HG02870 (cell line): Measurements from ENCODE around the gene LTK.

Source experiments
- ATAC-seq: cut with Tn5 transposase; IDR thresholded peaks from one replicate; pipeline ENCODE4 v1.9.1; 2021; ENCODE audit warnings: mild to moderate bottlenecking, moderate library complexity; ENCODE audit not compliant: unreplicated experiment

The LTK gene

DNA sequence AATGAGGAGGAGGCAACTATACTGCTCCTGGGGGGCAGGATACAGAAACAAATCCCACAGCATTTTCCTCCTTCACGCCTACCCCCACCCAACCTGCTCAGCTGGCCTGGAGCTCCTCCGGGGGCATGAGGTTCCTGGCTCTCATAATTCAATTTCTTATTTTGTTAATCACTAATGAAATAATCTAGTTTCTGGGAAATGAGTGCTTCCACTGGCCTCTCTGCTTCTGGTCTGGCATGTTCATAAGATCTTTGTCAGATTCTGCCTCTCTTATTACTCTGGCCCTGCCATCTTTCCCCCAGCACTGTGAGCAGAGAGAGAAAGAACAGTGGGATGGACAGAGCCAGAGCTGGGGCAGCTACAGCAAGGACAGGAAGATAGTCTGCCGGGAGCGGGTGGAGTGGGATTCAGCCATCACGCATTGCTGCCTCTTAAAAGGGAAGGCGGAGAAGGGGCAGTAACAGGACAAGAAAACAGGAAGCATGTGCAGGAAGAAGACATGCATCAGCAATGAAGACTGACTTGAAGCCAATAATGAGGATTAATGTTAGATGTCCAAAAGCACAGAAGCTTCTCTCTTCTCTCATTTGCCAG lies 16.8 kb upstream of the LTK start:
- ATAC-seq = no peak

DNA sequence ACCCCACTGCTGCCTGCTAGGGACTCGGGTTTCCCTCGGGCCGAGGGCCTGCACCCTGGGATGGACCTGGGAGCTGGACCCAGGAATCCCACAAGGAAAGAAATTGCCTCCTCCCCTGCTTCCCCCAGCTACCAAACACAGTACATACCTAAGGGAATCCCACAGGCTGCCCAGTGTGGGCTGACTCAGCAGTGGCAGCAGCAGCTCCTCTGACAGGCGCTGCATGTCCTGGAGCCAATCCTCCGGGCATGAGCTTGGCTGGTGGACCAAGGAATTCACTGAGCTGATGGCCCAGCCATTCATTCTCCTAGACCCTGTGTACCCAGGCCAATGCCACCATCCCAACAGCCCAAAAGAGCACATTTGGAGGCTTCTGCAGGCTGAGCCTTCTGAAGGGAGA lies 9.5 kb upstream of the LTK start:
- no peak for ATAC-seq

DNA sequence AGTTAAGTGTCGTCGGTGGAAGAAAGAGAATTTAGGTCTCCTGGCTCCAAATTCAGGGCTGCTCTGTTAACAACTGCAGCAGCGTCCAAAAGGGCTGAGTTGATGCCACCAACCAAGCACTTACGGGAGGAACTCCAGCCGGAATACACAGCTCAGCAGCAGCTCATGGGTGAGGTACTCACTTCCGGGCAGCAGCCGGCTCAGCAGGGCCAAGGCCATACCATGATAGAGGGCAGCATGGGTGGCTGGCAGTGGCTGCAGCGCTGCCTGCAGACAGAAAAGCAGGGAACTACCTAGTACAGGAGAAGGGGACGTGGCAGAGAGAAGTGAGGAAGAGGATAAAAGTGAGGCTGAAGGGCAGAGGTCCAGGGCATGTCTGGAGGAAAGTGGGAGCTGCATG lies 8.0 kb upstream of the LTK start:
- ATAC-seq = no peak

DNA sequence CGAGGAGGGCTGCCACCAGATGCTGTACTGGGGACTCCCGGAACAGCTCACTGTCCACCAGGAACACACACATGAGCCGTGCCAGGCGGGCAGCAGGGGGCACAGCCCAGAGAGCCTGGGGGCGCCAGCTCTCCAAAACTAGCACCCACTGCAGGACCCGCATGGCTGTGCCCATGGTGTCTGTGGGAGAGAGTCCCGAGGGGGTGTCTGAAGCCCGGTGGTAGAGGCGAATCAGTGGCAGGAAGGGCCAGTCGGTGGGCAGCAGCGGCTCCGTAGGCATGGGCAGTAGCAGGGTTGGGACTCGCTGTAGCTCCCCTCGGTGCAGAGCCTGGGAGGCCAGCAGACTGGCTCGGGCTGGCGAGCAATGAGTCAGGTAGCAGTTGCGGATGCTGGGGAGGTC lies 7.0 kb upstream of the LTK start:
- ATAC-seq = no peak

DNA sequence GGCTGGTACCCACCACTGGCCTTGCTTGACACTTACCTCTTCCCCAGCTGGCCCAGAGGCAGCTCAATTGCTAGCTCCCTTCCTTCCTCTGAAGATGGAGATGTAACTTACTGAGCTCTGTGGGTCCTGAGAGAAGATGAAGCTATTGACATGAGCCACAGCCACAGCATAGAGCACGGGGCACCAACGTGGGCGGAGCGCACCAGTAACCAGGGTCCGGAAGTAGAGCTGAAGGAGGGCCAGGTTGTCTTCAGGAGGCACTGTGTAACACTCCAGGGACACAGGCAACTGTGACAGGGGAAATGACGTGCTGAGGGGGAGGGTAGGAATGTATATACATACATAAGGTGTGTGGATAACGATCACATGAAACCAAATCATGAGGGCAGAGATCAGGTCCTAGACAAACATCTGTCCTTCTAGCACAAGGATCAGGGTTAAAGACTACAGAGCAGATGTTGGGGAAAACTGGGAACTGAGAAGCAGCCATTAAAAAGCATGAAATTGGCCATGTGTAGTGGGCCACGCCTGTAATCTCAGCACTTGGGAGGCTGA lies 4.3 kb upstream of the LTK start:
- ATAC-seq = no peak

DNA sequence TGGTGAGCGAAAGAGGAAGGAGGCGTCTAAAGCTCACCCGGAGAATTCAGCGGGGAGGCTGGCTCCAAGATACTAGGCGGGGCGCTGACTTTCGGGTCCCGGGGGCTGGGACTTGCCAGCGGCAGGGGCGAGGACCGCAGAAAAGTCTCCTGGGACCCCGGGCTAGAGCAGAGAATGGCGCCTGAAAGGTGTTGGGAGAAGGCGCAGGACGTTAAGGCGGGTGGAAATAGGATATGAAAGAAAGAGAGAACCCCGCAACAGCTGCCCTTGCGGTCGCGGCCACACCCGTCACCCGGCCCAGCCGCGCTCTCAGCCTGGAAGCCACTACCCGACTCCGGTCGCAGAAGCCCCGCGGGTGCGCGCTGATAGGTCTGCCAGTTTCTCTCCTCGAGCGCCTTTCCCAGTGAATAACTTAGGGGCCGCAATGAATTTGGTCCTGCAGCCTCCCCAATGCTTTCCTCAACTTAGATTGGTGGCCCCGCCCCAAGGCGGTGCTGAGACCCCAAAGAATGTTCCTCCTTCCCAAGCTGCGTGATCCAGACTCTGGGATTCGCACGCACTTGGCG lies 604 bp downstream of the LTK start:
- no peak for ATAC-seq

DNA sequence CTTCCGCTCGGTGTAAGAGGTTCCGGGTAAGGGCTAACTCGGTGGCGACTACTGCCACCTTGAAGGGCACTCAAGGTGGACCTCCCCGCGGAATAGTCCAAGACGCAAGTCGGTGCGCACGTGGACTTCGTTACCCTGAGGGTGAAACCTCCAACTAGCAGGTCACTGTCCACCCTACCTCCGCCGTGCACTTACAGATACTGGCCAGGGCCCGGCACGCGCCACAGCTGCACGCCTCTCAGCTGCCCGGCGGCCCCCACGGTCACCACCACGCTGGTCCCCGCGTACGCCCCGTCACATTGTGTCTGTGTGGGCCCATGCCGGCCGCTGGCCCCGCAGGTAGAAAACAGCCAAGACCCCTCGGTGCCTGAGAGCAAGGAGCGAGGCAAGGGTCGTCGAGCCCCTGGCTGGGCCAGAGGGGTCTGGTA lies 1.1 kb downstream of the LTK start:
- ATAC-seq = no peak

DNA sequence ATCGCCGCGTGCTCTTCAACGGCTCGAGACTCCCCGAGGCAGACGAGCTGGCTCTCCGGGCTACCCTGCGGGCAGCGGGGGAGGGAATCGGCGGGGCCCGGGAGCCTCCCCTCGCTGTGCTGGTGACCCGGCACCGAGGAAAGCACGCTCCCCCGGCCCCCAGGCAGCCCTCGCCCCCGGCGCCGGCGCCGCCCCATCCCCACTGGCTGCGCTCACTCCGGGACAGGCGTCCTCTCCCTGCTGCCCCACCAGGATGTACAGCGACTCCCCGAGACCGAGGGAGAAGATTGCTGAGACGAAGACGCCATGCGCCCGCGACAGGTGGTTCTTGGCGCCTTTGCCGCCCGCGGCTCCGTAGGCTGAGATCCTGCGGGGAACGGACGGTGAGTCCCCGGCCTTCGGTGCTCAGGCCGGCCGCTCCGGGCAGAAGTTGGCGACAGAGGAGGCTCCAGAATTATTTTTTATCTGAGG lies 1.7 kb downstream of the LTK start:
- ATAC-seq = no peak

DNA sequence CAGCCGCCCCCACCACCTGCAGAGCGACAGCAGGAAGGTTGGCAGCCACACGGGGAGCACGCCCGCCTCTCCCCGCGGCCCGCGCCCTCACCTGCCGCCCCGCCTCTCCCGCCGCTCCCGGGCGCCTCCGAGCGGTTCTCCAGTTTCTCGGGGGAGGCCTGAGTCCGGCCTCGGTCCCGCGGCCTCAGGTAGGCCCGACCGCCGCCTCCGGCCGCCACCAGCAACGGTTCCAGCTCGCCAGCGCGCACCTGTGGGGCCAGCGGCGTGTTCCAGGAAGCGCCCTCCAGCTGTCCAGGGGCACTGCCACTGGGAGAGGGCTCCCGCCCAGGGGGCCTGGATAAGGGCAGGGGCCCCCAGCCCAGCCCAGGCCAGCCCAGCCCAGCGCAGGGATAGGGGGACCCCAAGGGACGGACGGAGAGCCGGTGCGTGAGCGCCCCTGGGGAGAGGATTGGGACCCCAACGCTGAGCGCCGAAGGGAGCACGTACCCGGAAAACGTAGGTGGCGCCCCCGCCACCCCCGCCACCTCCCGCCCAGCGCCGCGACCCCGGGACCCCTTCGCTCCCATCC lies 2.2 kb downstream of the LTK start:
- ATAC-seq = no peak

DNA sequence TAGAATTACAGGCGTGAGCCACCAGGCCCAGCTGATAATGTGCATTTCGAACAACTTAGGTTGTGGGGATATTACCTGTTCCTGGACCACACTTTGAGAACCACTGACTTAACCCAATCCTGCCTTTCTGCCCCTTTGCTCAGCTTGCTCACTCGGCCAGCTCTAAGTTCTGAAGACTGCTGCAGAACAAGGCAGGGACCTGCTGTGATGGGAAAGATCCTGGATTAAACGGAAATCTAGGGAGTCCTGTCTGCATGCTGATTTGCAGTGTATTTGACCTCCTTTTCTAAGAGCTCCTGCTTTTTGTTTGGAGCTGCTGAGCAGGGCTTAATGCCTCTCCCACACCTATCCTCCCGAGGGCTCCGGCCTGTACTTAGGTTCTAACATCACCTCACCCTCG lies 2.9 kb downstream of the LTK start:
- no peak for ATAC-seq

DNA sequence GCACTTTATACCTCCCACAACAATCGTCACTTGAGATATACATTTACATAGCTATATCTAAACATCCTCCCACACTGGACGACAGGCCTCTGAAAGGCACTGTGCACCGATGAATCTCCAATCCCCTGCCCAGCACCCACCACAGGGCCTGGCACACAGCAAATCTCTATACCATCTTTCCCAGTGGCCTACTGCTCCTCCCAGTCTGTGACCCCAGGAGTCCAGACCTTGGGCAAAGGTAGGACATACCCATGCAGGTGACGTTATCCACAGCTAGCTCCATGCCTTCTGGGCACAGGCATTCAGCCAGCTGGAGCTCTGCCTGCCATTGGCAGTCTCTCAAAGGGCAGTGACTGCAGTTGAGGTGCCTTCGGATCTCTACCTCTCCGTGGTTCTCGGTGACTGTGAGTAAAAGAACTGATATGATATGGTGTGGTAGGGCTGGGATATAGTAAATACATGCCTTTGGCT lies 5.8 kb downstream of the LTK start:
- ATAC-seq = no peak

DNA sequence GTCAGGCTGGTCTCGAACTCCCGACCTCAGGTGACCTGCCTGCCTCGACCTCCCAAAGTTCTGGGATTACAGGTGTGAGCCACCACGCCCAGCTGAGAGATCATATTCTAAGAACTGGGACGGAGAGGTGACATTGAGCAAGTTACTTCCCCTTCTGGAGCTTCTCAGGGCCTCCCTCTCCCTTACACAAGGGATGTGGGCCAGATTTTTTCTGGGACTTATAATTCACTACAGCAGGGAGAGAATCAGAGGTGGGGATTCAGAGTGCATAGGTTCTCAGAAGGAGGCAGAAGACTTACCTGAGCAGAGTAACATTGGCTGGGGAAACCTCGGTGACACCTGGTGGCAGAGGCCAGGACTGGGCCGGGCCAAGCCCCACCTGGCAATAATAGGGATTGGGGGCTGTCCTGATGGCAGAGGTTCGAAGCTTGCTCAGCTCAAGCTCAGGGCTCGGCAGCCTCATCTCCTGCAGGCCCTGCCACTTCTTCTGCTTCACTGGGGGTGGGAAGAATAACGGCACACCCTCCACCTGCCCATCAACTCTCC lies 6.8 kb downstream of the LTK start:
- no peak for ATAC-seq

DNA sequence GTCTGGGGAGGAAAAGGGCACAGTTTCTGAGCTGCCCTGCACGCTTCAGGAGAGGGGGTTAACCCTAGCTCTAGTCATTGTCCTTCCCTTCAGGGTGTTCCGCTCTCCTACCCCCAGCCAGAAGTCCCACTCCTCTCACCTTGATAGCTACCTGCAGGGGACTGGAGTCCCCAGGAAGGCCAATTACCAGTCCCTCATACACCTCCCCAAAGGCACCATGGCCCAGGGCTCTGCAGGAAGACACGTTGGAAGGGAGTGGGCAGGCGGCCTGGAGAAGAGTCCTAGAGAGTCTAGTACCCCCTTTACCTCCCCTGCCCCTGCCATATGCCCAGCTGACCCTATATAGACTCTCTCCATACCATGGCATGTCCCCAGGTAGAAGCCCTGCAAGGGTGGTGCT lies 7.9 kb downstream of the LTK start:
- no peak for ATAC-seq

DNA sequence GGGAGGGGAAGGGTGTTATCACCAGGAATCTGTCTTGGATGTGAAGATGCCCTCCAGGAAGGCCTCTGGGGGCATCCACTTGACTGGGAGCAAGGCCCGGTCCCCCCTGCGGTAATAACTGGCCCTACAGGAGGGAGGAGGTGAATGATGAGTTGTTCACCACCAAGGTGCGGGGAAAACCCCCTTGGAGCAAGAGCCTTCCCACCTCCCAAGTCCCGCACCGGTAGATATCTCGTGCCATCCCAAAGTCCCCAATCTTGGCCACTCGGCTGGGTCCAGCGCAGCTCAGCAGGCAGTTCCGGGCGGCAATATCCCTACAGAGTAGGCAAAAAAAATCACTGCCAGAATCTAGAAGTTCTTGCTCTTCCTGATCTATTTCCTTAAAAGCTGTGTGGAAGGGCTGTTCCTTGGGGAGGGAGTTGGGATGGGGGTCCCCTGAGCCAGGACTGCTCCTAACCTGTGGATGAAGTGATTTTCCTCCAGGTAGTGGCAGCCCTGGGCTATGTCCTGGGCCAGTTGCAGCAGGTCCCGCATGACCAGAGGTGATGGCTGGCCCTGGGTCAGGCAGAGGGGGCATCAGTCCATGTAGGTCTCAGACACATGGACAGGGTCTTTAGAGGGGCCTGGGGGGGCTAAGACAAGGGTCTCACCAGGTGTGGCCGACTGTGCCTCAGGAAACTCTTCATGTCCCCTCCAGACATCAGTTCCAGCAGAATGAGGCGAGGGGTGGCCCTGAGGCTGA lies 8.7 kb downstream of the LTK start:
- ATAC-seq = no peak

DNA sequence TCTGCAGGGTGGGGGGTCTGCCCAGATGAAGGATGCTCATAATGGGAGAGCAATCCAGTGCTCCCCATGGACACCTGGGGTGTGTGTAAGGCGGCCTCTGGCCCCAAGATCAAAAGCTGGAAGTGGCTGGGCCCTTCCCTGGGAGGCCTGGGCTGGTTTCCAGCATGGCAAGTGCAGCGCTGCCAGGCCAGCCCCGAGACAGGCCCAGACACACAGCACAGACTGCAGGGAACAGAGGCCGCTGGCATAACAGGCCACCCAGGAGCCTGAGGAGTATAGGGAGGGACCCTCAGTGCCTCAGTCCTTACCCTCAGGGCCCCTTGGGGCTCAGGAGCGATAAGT lies 10.0 kb downstream of the LTK start:
- ATAC-seq = no peak

DNA sequence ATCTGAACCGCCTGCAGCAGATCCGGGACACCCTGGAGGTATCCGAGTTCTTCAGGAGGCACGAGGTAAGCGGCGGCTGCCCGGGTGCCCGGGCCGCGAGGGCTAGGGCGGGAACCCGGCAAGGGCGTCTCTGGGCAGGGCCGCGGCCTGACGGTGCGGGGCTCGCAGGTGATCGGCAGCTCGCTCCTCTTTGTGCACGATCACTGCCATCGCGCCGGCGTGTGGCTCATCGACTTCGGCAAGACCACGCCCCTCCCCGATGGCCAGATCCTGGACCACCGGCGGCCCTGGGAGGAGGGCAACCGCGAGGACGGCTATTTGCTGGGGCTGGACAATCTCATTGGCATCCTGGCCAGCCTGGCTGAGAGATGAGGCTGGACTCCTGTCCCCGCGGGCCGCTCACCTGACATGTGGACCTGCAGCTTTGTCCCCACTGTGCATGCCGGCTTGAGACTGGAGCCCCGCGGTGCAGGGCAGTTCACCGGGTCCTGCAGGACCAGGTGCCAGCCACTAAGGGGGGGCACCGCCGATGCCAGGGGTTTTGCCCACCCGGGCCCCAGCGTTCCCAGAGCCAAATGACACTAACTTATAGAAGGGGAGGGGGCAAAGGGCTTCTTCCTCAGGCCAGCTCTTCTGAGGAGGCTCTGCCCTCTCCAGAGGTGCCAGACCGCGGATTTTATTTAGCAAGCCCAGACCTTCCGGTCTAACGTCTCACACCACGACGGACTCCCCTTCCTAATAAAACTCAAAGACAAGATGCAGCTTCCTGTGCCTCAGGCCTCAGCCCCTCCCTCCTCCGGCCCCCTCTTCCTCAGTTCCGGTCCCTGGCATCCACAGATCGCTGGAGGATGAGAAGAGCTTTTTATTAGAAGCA lies 10.6 kb downstream of the LTK start:
- no peak for ATAC-seq

DNA sequence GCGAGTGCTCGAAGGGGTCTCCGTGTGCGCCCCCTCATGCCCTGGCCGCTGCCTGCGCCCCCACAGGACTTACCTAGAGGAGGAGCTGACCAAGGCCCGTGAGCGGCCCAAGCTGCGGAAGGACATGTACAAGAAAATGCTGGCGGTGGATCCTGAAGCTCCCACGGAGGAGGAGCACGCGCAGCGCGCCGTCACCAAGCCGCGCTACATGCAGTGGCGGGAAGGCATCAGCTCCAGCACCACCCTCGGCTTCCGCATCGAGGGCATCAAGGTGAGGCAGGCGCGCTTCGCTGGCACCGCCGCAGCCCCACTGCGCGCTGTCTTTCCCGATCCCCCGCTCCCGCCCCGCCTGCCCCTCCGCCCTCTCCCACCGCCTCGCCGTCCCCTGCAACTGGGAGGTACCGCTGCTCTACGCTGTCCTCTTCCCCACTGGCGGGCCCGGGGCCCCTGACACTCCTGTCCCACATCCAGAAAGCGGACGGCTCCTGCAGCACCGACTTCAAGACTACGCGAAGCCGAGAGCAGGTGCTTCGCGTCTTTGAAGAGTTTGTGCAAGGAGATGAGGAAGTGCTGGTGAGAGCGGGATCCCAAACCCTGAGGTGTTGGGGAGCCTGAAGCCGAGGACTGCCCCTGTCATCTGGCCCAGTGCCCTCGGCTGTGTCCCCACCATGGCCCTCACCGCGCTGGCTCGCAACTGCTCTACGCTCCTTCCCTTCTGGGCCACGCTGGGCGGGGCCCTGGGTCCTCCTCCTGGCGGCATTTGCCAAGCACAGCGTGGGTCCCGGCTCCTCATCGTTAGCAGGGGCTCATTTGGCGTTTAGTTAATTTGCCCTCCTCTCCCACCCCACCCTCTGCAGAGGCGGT lies 11.5 kb downstream of the LTK start:
- no peak for ATAC-seq

DNA sequence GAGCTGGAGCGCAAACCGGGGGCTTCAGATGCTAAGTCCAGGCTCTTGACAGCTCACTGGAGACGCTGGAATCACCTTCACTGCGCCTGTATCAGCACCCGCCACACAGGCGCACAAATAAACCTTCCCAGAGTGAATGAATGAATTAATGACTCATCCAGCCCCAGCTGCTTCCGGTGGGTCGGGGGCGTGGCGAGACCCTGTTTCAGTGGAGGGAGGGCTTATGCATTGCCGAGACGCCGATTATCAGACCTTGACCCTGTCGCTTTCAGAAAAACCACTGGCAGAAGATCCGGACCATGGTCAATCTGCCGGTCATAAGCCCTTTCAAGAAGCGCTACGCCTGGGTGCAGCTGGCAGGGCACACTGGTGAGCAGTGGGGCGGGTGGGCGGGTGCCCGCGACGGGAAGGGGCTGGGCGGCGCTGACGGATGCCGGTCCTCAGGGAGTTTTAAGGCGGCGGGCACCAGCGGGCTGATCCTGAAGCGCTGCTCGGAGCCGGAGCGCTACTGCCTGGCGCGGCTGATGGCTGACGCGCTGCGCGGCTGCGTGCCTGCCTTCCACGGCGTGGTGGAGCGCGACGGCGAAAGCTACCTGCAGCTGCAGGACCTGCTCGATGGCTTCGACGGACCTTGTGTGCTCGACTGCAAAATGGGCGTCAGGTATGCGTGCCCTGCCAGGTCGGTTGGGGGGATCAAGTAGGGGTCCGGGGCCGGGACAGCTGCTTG lies 12.3 kb downstream of the LTK start:
- no peak for ATAC-seq
